IPS-NIHi11 (cell line): ENCODE data around the gene HILPDA.
A peak's percentile ranks its signal among the peaks of the same experiment; 100 is the strongest.
"Not testable (repeated sequence)": the region's sequence is repeated elsewhere in the genome, so short reads cannot be mapped to it uniquely, and the experiment has no call there.

Experiments used
- DNase-seq: peaks from one replicate; pipeline ENCODE4 v3.0.0; 2012; ENCODE audit warnings: mixed read lengths, low spot score

Gene HILPDA

DNA sequence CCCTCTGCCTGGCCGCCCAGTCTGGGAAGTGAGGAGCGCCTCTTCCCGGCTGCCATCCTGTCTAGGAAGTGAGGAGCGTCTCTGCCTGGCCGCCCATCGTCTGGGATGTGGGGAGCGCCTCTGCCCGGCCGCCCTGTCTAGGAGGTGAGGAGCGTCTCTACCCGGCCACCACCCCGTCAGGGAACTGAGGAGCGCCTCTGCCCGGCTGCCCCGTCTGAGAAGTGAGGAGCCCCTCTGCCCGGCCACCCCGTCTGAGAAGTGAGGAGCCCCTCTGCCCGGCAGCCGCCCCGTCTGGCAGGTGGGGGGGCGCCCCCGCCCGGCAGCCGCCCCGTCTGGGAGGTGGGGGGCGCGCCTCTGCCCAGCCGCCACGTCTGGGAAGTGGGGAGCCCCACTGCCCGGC lies 7.7 kb downstream of the HILPDA start:
- not testable (repeated sequence) for DNase-seq

DNA sequence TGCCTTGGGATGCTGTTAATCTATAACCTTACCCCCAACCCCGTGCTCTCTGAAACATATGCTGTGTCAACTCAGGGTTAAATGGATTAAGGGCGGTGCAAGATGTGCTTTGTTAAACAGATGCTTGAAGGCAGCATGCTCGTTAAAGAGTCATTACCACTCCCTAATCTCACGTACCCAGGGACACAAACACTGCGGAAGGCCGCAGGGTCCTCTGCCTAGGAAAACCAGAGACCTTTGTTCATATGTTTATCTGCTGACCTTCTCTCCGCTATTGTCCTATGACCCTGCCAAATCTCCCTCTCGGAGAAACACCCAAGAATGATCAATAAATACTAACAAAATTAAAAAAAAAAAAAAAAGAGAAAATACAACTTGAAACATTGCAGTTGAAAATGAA lies 8.3 kb downstream of the HILPDA start:
- DNase-seq, result not testable (repeated sequence)

DNA sequence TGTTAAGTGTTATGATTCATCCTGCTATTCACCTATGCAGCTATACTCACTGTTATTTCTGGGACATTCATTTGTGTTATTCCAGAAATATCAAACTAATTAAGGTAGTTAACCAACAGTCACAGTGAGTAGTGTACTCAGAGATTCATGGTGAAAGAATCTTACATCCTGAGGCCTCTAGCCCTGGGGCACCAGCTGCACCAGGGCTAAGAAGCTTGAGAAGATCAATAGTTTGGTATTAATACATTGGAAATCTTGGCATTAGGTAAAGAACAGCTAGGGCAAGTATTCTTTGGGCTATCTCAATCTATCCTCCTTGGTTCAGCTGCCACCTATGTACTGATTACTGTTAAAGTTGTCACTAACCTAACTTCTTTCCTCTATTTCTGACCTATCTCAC lies 11.2 kb downstream of the HILPDA start:
- not testable (repeated sequence) for DNase-seq

DNA sequence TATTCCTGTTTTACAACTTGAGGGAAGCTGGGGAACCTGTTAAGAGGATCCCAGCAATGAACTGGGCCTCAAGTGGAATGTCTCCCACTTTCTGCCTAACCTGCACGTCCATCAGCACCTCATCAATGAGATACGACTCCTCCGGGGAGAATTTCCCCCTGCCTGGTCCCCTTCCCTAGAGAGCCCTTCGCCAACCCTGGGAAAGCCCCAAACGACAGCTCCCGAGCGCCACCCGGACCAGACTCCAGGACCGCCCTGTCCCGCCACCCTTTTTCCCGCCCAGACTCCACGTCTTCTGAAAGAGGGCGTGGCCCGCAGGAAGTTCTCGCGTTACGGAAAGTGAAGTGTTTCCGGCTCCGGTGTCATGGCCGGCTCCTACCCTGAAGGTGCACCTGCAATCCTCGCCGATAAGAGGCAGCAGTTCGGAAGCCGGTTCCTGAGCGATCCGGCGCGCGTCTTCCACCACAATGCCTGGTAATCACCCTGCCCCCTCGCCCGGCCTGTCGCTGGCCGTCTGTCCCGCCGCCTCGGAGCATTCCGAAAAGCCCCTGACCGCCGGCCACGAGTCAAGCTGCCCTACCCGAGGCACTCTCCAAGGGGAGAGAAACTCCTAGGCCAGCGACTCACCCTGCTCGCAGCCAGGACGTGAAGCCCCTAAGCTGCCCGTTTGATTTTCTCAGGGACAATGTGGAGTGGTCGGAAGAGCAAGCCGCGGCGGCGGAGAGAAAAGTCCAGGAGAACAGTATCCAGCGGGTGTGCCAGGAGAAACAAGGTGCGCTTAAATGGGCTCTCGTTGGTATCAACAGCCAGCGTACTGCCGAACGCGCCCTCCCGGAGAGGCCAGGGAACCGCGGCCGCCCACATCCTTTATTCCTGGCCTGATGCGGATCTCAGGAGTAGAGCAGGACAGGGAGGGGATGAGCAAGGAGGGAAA lies 21.0 kb downstream of the HILPDA start, which contains the start of gene METTL2B:
TSS of gene METTL2B (plus strand) at position 347 of the 934 bp plus-strand sequence. CDS start at position 365, 18 bp downstream.
- peak; percentile 85 for DNase-seq

DNA sequence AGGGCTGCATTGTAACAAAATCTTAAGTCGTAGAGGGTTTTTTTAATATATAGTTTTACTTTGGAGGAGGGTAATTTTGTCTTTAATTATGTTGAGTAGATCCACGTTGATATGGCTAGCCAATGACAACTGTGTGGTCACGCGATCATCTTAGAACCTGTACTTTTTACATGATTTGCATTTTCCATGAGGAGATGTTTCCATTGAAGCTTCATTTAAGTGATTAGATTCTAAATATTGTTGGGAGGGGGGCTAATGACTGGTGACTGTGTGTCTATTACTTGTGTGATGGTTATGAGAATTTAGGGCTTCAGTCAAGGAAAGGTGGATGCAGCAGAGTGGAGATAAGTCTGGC lies 21.6 kb downstream of the HILPDA start:
- DNase-seq, result not testable (repeated sequence)

DNA sequence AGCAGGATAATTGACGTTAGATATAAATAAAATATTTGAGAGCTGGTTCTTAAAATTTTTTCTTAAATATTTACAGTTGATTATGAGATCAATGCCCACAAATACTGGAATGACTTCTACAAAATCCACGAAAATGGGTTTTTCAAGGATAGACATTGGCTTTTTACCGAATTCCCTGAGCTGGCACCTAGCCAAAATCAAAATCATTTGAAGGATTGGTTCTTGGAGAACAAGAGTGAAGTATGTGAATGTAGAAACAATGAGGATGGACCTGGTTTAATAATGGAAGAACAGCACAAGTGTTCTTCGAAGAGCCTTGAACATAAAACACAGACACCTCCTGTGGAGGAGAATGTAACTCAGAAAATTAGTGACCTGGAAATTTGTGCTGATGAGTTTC lies 23.4 kb downstream of the HILPDA start:
- DNase-seq, result not testable (repeated sequence)

DNA sequence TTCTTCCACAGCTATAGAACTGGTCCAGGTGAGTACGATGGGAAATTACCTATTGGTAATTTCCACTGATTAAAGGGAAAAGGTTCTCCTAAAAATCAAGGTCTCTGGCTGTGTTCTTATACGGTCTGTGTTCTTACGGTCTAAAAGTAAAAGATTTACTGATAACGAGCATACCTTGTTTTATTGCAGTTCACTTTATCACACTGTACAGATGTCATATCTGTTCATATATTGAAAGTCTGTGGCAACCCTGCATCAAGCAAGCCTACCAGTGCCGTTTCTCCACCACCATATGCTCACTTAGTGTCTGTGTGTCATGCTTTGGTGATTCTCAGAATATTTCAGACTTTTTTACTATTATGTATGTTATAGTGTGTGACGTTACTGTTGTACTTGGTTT lies 32.5 kb downstream of the HILPDA start:
- DNase-seq, result not testable (repeated sequence)

DNA sequence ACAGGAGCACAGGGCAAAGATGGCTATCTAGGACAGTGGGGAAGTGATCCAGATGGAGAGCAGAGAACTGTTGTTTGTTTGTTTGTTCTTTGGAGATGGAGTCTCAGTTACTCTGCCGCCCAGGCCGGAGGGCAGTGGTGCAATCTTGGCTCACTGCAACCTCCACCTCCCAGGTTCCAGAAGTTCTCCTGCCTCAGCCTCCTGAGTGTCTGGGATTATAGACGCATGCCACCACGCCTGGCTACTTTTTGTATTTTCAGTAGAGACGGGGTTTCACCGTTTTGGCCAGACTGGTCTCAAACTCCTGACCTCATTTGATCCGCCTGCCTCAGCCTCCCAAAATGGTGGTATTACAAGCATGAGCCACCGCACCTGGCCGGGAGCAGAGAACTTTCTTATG lies 41.7 kb downstream of the HILPDA start:
- no peak for DNase-seq

DNA sequence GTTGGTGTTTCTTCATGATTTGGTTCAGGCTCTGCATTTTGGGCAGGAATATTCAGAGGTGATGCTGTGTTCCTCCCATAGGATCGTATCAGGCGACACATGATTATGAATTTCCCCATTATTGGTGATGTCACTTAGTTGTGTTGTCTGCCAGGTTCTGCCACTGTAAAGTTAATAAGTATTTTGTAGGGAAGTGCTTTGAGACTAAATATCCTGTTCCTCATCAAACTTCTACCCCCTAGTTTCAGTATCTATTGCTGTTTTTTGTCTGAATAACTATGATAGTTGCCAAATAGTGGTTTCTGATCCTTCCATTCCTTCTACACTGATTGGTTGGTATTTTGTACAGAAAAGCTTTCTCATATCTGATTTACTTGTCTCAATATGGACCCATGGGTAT lies 49.7 kb downstream of the HILPDA start:
- not testable (repeated sequence) for DNase-seq

DNA sequence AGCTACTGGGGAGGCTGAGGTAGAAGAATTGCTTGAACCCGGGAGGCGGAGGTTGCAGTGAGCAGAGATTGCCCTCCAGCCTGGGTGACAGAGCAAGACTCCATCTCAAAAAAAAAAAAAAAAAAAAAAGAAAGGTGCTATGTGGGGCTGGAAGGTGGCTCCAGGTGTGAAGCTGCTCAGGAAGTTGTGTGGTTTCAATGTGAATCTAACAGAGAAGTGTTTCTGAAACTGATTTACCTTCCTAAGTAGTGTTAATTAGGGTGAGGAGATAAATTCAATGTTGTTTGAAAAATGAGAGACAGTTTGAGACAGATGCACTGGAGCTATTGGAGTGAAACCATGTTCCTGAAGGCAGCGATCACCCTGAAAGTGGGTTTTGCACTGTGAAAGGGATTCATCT lies 51.1 kb downstream of the HILPDA start:
- not testable (repeated sequence) for DNase-seq

DNA sequence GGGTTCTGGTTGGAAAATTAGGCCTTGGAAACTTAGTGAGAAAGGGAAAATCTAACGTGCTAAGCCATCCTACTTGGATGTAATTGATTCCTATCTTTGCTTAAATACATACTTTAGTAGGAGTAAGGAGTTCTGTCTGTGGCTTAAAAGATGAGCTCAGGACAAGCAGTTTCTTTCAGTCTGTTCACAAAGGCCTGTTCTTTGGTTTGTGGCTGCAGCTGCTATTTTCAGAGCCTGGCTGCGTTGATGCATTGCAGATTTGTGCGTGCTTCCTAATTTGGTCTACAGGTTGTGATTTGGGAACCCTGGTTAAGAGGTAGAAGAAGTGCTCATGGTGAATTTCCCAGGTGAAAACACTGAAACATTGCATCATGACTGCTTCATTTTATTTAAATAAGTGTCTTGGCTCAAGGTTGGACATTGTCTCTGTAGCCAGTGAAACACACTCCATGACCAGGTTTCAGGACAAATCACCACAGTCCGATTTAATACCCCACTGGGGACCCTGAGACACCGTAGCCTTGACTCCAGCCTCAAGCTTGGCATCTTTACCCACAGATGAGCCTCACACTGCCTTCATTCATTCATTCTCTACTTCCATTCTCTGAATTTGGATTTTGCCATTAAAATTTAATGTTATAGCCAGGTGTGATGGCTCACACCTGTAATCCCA lies 51.8 kb downstream of the HILPDA start:
- DNase-seq, result not testable (repeated sequence)
